ENCODE results near the gene SLC19A2.
"Not testable (repeated sequence)": the region's sequence is repeated elsewhere in the genome, so short reads cannot be mapped to it uniquely, and the experiment has no call there.

Gene SLC19A2

GRCh38 chr1:169508432-169509338, 22.9 kb upstream of the SLC19A2 start:
- Histone ChIP-seq H3K27ac (ENCODE audit: low read depth, low read length) (no peak overlapping the region), H3K27me3 (ENCODE audit: insufficient read depth, low read length) (no peaks in the 10 kb centered on the region), H3K79me2 (ENCODE audit: control insufficient read depth, insufficient read depth, low read length, unreplicated experiment) (no peaks in the 10 kb centered on the region), H3K36me3 (ENCODE audit: insufficient read depth, low read length) (no peaks in the 10 kb centered on the region), H2AFZ (ENCODE audit: low read length, unreplicated experiment) (no peak overlapping the region), H3K4me3 (ENCODE audit: low read depth, low read length) (no peak overlapping the region), H3K4me1 (ENCODE audit: control insufficient read depth, insufficient read depth, low read length, unreplicated experiment) (peaks cover 44% of the 10 kb centered on the region)

GRCh38 chr1:169507413-169507812, 21.7 kb upstream of the SLC19A2 start:
- no peak overlapping the region for H2AFZ ChIP-seq (ENCODE audit: low read length, unreplicated experiment)
- H3K27me3 ChIP-seq (ENCODE audit: insufficient read depth, low read length) = no peaks in the 10 kb centered on the region
- H3K79me2 ChIP-seq (ENCODE audit: control insufficient read depth, insufficient read depth, low read length, unreplicated experiment) = no peaks in the 10 kb centered on the region
- H3K4me3 ChIP-seq (ENCODE audit: low read depth, low read length) = no peak overlapping the region
- H3K27ac ChIP-seq (ENCODE audit: low read depth, low read length) = no peak overlapping the region
- H3K4me1 ChIP-seq (ENCODE audit: control insufficient read depth, insufficient read depth, low read length, unreplicated experiment) = peaks cover 31% of the 10 kb centered on the region
- H3K36me3 ChIP-seq (ENCODE audit: insufficient read depth, low read length) = no peaks in the 10 kb centered on the region

GRCh38 chr1:169503601-169504000, 17.9 kb upstream of the SLC19A2 start:
- H3K4me3 ChIP-seq (ENCODE audit: low read depth, low read length); H3K36me3 ChIP-seq (ENCODE audit: insufficient read depth, low read length); H3K27ac ChIP-seq (ENCODE audit: low read depth, low read length); H3K4me1 ChIP-seq (ENCODE audit: control insufficient read depth, insufficient read depth, low read length, unreplicated experiment); H2AFZ ChIP-seq (ENCODE audit: low read length, unreplicated experiment); H3K27me3 ChIP-seq (ENCODE audit: insufficient read depth, low read length); H3K79me2 ChIP-seq (ENCODE audit: control insufficient read depth, insufficient read depth, low read length, unreplicated experiment): not testable (repeated sequence)

- Histone ChIP-seq H3K4me3 (ENCODE audit: low read depth, low read length) (no peak overlapping the region), H3K27ac (ENCODE audit: low read depth, low read length) (no peak overlapping the region), H3K79me2 (ENCODE audit: control insufficient read depth, insufficient read depth, low read length, unreplicated experiment) (no peaks in the 10 kb centered on the region), H3K36me3 (ENCODE audit: insufficient read depth, low read length) (no peaks in the 10 kb centered on the region), H3K4me1 (ENCODE audit: control insufficient read depth, insufficient read depth, low read length, unreplicated experiment) (peaks cover 11% of the 10 kb centered on the region), H2AFZ (ENCODE audit: low read length, unreplicated experiment) (no peak overlapping the region), H3K27me3 (ENCODE audit: insufficient read depth, low read length) (no peaks in the 10 kb centered on the region)
Measured at GRCh38 chr1:169499807-169500206, 14.1 kb upstream of the SLC19A2 start.

GRCh38 chr1:169497317-169497716, 11.6 kb upstream of the SLC19A2 start:
- no peak overlapping the region for H2AFZ ChIP-seq (ENCODE audit: low read length, unreplicated experiment)
- no peaks in the 10 kb centered on the region for H3K79me2 ChIP-seq (ENCODE audit: control insufficient read depth, insufficient read depth, low read length, unreplicated experiment)
- no peak overlapping the region for H3K27ac ChIP-seq (ENCODE audit: low read depth, low read length)
- H3K4me1 ChIP-seq (ENCODE audit: control insufficient read depth, insufficient read depth, low read length, unreplicated experiment) = peaks cover 12% of the 10 kb centered on the region
- H3K4me3 ChIP-seq (ENCODE audit: low read depth, low read length) = no peak overlapping the region
- H3K36me3 ChIP-seq (ENCODE audit: insufficient read depth, low read length) = no peaks in the 10 kb centered on the region
- no peaks in the 10 kb centered on the region for H3K27me3 ChIP-seq (ENCODE audit: insufficient read depth, low read length)

GRCh38 chr1:169495916-169496315, 10.2 kb upstream of the SLC19A2 start:
- no peaks in the 10 kb centered on the region for H3K27me3 ChIP-seq (ENCODE audit: insufficient read depth, low read length)
- H3K4me3 ChIP-seq (ENCODE audit: low read depth, low read length) = no peak overlapping the region
- H3K27ac ChIP-seq (ENCODE audit: low read depth, low read length) = no peak overlapping the region
- no peaks in the 10 kb centered on the region for H3K36me3 ChIP-seq (ENCODE audit: insufficient read depth, low read length)
- no peak overlapping the region for H2AFZ ChIP-seq (ENCODE audit: low read length, unreplicated experiment)
- peaks cover 12% of the 10 kb centered on the region for H3K4me1 ChIP-seq (ENCODE audit: control insufficient read depth, insufficient read depth, low read length, unreplicated experiment)
- H3K79me2 ChIP-seq (ENCODE audit: control insufficient read depth, insufficient read depth, low read length, unreplicated experiment) = no peaks in the 10 kb centered on the region

- H3K4me1 ChIP-seq (ENCODE audit: control insufficient read depth, insufficient read depth, low read length, unreplicated experiment) = peaks cover 12% of the 10 kb centered on the region
- H2AFZ ChIP-seq (ENCODE audit: low read length, unreplicated experiment) = no peak overlapping the region
- H3K36me3 ChIP-seq (ENCODE audit: insufficient read depth, low read length) = no peaks in the 10 kb centered on the region
- no peak overlapping the region for H3K4me3 ChIP-seq (ENCODE audit: low read depth, low read length)
- no peaks in the 10 kb centered on the region for H3K27me3 ChIP-seq (ENCODE audit: insufficient read depth, low read length)
- H3K27ac ChIP-seq (ENCODE audit: low read depth, low read length) = no peak overlapping the region
- H3K79me2 ChIP-seq (ENCODE audit: control insufficient read depth, insufficient read depth, low read length, unreplicated experiment) = no peaks in the 10 kb centered on the region
Measured at GRCh38 chr1:169495046-169495775, 9.5 kb upstream of the SLC19A2 start.

GRCh38 chr1:169494343-169494742, 8.6 kb upstream of the SLC19A2 start:
- peaks cover 12% of the 10 kb centered on the region for H3K4me1 ChIP-seq (ENCODE audit: control insufficient read depth, insufficient read depth, low read length, unreplicated experiment)
- H2AFZ ChIP-seq (ENCODE audit: low read length, unreplicated experiment) = no peak overlapping the region
- H3K27me3 ChIP-seq (ENCODE audit: insufficient read depth, low read length) = no peaks in the 10 kb centered on the region
- H3K27ac ChIP-seq (ENCODE audit: low read depth, low read length) = no peak overlapping the region
- no peaks in the 10 kb centered on the region for H3K79me2 ChIP-seq (ENCODE audit: control insufficient read depth, insufficient read depth, low read length, unreplicated experiment)
- H3K4me3 ChIP-seq (ENCODE audit: low read depth, low read length) = no peak overlapping the region
- H3K36me3 ChIP-seq (ENCODE audit: insufficient read depth, low read length) = no peaks in the 10 kb centered on the region

GRCh38 chr1:169493251-169493650, 7.5 kb upstream of the SLC19A2 start:
- H3K4me3 ChIP-seq (ENCODE audit: low read depth, low read length) = no peak overlapping the region
- no peak overlapping the region for H2AFZ ChIP-seq (ENCODE audit: low read length, unreplicated experiment)
- H3K79me2 ChIP-seq (ENCODE audit: control insufficient read depth, insufficient read depth, low read length, unreplicated experiment) = no peaks in the 10 kb centered on the region
- H3K27ac ChIP-seq (ENCODE audit: low read depth, low read length) = no peak overlapping the region
- H3K4me1 ChIP-seq (ENCODE audit: control insufficient read depth, insufficient read depth, low read length, unreplicated experiment) = peaks cover 14% of the 10 kb centered on the region
- no peaks in the 10 kb centered on the region for H3K36me3 ChIP-seq (ENCODE audit: insufficient read depth, low read length)
- no peaks in the 10 kb centered on the region for H3K27me3 ChIP-seq (ENCODE audit: insufficient read depth, low read length)

GRCh38 chr1:169491845-169492281, 6.1 kb upstream of the SLC19A2 start:
- Histone ChIP-seq H3K27ac (ENCODE audit: low read depth, low read length) (no peak overlapping the region), H2AFZ (ENCODE audit: low read length, unreplicated experiment) (no peak overlapping the region), H3K27me3 (ENCODE audit: insufficient read depth, low read length) (no peaks in the 10 kb centered on the region), H3K4me3 (ENCODE audit: low read depth, low read length) (no peak overlapping the region), H3K36me3 (ENCODE audit: insufficient read depth, low read length) (no peaks in the 10 kb centered on the region), H3K79me2 (ENCODE audit: control insufficient read depth, insufficient read depth, low read length, unreplicated experiment) (no peaks in the 10 kb centered on the region), H3K4me1 (ENCODE audit: control insufficient read depth, insufficient read depth, low read length, unreplicated experiment) (peaks cover 27% of the 10 kb centered on the region)

GRCh38 chr1:169488157-169488556, 2.4 kb upstream of the SLC19A2 start:
- peaks cover 33% of the 10 kb centered on the region for H3K4me1 ChIP-seq (ENCODE audit: control insufficient read depth, insufficient read depth, low read length, unreplicated experiment)
- no peaks in the 10 kb centered on the region for H3K27me3 ChIP-seq (ENCODE audit: insufficient read depth, low read length)
- H3K36me3 ChIP-seq (ENCODE audit: insufficient read depth, low read length) = no peaks in the 10 kb centered on the region
- no peak overlapping the region for H3K4me3 ChIP-seq (ENCODE audit: low read depth, low read length)
- peaks cover 20% of the 10 kb centered on the region for H3K79me2 ChIP-seq (ENCODE audit: control insufficient read depth, insufficient read depth, low read length, unreplicated experiment)
- no peak overlapping the region for H3K27ac ChIP-seq (ENCODE audit: low read depth, low read length)
- H2AFZ ChIP-seq (ENCODE audit: low read length, unreplicated experiment) = no peak overlapping the region

All from ACC112 (cell line).